Dendritic cell treated with granulocyte-macrophage colony-stimulating factor and Interleukin-4, amounts not matched to agents 40 ng/mL and 50 ng/mL, for 4 days (primary cell): ENCODE measurements around the gene CDH12.
"Not testable (repeated sequence)": the region's sequence is repeated elsewhere in the genome, so short reads cannot be mapped to it uniquely, and the experiment has no call there.

Experiments used
- H3K27ac Mint-ChIP-seq: one replicate; pipeline ENCODE4 v1.8.0; 2022; ENCODE audit warnings: mild to moderate bottlenecking, mixed read lengths
- H3K27me3 Mint-ChIP-seq: one replicate; pipeline ENCODE4 v1.8.0; 2022; ENCODE audit warnings: mild to moderate bottlenecking, mixed read lengths
- H3K36me3 Mint-ChIP-seq: one replicate; pipeline ENCODE4 v1.8.0; 2022; ENCODE audit warnings: low read depth, mixed read lengths
- H3K4me1 Mint-ChIP-seq: one replicate; pipeline ENCODE4 v1.8.0; 2022; ENCODE audit warnings: low read depth, mixed read lengths
- H3K4me3 Mint-ChIP-seq: one replicate; pipeline ENCODE4 v1.8.0; 2022; ENCODE audit warnings: mild to moderate bottlenecking, moderate library complexity, mixed read lengths
- H3K9me3 Mint-ChIP-seq: one replicate; pipeline ENCODE4 v1.8.0; 2022; ENCODE audit warnings: mixed read lengths
- intact Hi-C: fragments of 100-400 bp; cut with micrococcal nuclease; formaldehyde crosslinking; loops from one replicate; pipeline ENCODE4 v1.15.0; 2022

Gene CDH12

GRCh38 chr5:22293147-22293546 lies 560.0 kb downstream of the CDH12 start:
- no peak overlapping the region for H3K27ac Mint-ChIP-seq
- H3K27me3 Mint-ChIP-seq = no peaks in the 10 kb centered on the region
- H3K4me1 Mint-ChIP-seq = no peaks in the 10 kb centered on the region
- peaks cover 38% of the 10 kb centered on the region for H3K9me3 Mint-ChIP-seq
- H3K36me3 Mint-ChIP-seq = no peaks in the 10 kb centered on the region
- no peak overlapping the region for H3K4me3 Mint-ChIP-seq
- intact Hi-C loops = no loop called here

- peaks cover 12% of the 10 kb centered on the region for H3K9me3 Mint-ChIP-seq
- H3K27ac Mint-ChIP-seq = no peak overlapping the region
- no peaks in the 10 kb centered on the region for H3K36me3 Mint-ChIP-seq
- no peak overlapping the region for H3K4me3 Mint-ChIP-seq
- intact Hi-C loops = no loop called here
- H3K27me3 Mint-ChIP-seq = no peaks in the 10 kb centered on the region
- H3K4me1 Mint-ChIP-seq = no peaks in the 10 kb centered on the region
These were observed 575.0 kb downstream of the CDH12 start for GRCh38 chr5:22278164-22278563.

GRCh38 chr5:22277006-22277405 lies 576.1 kb downstream of the CDH12 start:
- H3K27ac Mint-ChIP-seq = no peak overlapping the region
- H3K4me3 Mint-ChIP-seq = no peak overlapping the region
- intact Hi-C loops = no loop called here
- H3K9me3 Mint-ChIP-seq = peaks cover 12% of the 10 kb centered on the region
- no peaks in the 10 kb centered on the region for H3K4me1 Mint-ChIP-seq
- H3K27me3 Mint-ChIP-seq = no peaks in the 10 kb centered on the region
- no peaks in the 10 kb centered on the region for H3K36me3 Mint-ChIP-seq

- H3K36me3 Mint-ChIP-seq, intact Hi-C loops, H3K4me1 Mint-ChIP-seq, H3K27me3 Mint-ChIP-seq, H3K27ac Mint-ChIP-seq, H3K9me3 Mint-ChIP-seq, H3K4me3 Mint-ChIP-seq: not testable (repeated sequence)
These were observed 587.3 kb downstream of the CDH12 start for GRCh38 chr5:22265855-22266254.

GRCh38 chr5:22258139-22258538 lies 595.0 kb downstream of the CDH12 start:
- Mint-ChIP-seq H3K36me3 (no peaks in the 10 kb centered on the region), H3K4me1 (no peaks in the 10 kb centered on the region), H3K27me3 (no peaks in the 10 kb centered on the region), H3K4me3 (no peak overlapping the region), H3K9me3 (no peaks in the 10 kb centered on the region), H3K27ac (no peak overlapping the region)
- intact Hi-C loops = no loop called here

DNA sequence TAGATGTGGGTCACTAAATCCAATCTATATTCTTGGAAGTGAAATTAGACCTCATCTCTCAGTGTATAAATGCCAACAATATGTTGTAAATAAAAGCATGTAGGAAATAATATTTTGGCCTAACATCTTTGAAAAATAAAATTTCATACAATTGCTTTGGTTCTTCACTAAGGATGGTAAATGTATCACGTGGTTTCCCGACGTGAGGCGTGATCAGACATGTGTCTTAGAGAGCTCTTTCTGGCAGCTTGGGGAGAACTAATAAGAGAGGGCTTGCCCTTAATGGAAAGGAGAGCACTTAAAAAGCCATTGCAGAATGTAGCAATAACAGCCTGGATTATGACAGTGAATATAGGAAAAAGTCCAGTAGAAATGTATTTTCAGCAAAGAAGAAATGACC lies 602.6 kb downstream of the CDH12 start:
- no peaks in the 10 kb centered on the region for H3K9me3 Mint-ChIP-seq
- no peak overlapping the region for H3K4me3 Mint-ChIP-seq
- intact Hi-C loops = no loop called here
- no peaks in the 10 kb centered on the region for H3K4me1 Mint-ChIP-seq
- no peak overlapping the region for H3K27ac Mint-ChIP-seq
- H3K36me3 Mint-ChIP-seq = no peaks in the 10 kb centered on the region
- no peaks in the 10 kb centered on the region for H3K27me3 Mint-ChIP-seq

- Mint-ChIP-seq H3K4me1 (no peaks in the 10 kb centered on the region), H3K4me3 (no peak overlapping the region), H3K27me3 (no peaks in the 10 kb centered on the region), H3K36me3 (no peaks in the 10 kb centered on the region), H3K27ac (no peak overlapping the region), H3K9me3 (no peaks in the 10 kb centered on the region)
- intact Hi-C loops = no loop called here
These were observed 603.9 kb downstream of the CDH12 start for GRCh38 chr5:22249209-22249729.

- Mint-ChIP-seq H3K36me3 (no peaks in the 10 kb centered on the region), H3K27me3 (no peaks in the 10 kb centered on the region), H3K9me3 (no peaks in the 10 kb centered on the region), H3K4me3 (no peak overlapping the region), H3K4me1 (no peaks in the 10 kb centered on the region), H3K27ac (no peak overlapping the region)
- intact Hi-C loops = no loop called here
These were observed 607.4 kb downstream of the CDH12 start for GRCh38 chr5:22245770-22246169.

DNA sequence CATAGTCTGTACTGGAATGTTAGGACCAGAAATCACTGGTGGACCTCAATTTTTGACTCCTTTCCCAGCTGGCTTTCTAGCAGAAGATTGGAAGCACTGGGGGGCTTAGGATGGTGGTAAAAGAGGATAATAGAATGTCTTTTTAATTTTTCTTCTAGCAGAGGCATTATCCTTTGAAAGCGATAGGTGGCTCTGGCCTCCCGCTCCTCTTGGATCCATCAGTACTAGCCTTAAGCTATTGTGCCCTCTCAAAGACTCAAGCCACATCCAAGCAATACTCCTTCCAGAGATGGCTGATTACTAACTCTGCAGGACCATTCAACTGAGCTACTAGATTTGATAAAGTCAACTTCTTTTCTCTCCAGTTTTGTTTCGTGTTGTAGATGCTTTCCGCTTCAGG lies 610.6 kb downstream of the CDH12 start:
- Mint-ChIP-seq H3K9me3 (no peaks in the 10 kb centered on the region), H3K4me3 (no peak overlapping the region), H3K36me3 (no peaks in the 10 kb centered on the region), H3K27ac (no peak overlapping the region), H3K4me1 (no peaks in the 10 kb centered on the region), H3K27me3 (no peaks in the 10 kb centered on the region)
- intact Hi-C loops = no loop called here

DNA sequence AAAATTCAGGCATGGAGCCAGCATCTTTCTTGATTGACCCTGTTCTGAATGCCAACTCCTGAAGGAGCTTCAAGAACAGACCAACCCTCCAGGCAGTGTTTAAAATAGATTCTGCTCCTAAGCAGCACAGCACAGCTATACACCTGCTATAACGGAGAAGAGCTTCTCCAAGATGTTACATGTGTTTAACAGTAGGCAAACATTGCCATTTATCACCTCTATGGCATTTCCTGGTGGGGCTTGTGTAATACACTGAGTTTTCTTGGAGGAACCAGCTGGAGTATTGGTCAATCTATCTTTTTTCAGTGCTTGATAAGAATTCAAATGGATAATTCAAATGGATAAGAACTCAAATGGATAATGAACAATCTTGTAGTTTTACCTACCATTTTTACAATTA lies 615.1 kb downstream of the CDH12 start:
- Mint-ChIP-seq H3K27ac (no peak overlapping the region), H3K4me3 (no peak overlapping the region), H3K27me3 (no peaks in the 10 kb centered on the region), H3K36me3 (no peaks in the 10 kb centered on the region), H3K4me1 (no peaks in the 10 kb centered on the region), H3K9me3 (no peaks in the 10 kb centered on the region)
- intact Hi-C loops = no loop called here

GRCh38 chr5:22226423-22226822 lies 626.7 kb downstream of the CDH12 start:
- no peaks in the 10 kb centered on the region for H3K9me3 Mint-ChIP-seq
- H3K4me1 Mint-ChIP-seq = no peaks in the 10 kb centered on the region
- intact Hi-C loops = no loop called here

DNA sequence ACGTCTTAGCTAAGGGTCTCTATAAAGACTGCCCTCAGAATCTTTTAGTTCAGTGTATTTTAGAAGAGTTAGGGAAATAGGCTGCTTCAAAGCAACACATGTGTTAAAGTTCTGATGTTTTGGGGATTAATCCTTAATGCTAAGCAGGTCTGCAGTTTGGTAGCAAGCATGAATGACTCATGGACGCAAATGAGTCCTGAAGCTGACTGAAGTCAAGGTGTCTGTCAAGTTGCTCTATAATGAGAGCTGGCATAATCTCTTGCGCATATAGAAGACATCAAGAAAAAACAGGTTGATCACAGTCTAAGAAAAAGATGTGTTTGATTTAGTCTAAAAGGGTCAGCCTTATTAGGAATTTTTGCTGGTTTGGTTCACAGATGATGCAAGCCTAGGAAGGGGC lies 630.1 kb downstream of the CDH12 start:
- intact Hi-C loops = no loop called here
- Mint-ChIP-seq H3K4me1 (no peaks in the 10 kb centered on the region), H3K9me3 (no peaks in the 10 kb centered on the region), H3K27ac (no peak overlapping the region), H3K36me3 (no peaks in the 10 kb centered on the region), H3K27me3 (no peaks in the 10 kb centered on the region), H3K4me3 (no peak overlapping the region)

More at GRCh38 chr5:22226423-22226822, 626.7 kb downstream of the CDH12 start:
- H3K27me3 Mint-ChIP-seq = no peaks in the 10 kb centered on the region
- H3K36me3 Mint-ChIP-seq = no peaks in the 10 kb centered on the region
- no peak overlapping the region for H3K27ac Mint-ChIP-seq
- H3K4me3 Mint-ChIP-seq = no peak overlapping the region

GRCh38 chr5:22213703-22214495 lies 639.2 kb downstream of the CDH12 start:
- H3K27ac Mint-ChIP-seq, H3K36me3 Mint-ChIP-seq, H3K9me3 Mint-ChIP-seq, intact Hi-C loops, H3K4me3 Mint-ChIP-seq, H3K4me1 Mint-ChIP-seq, H3K27me3 Mint-ChIP-seq: not testable (repeated sequence)

GRCh38 chr5:22212254-22212991 lies 640.7 kb downstream of the CDH12 start:
- H3K27me3 Mint-ChIP-seq, intact Hi-C loops: not testable (repeated sequence)

More at GRCh38 chr5:22212254-22212991, 640.7 kb downstream of the CDH12 start:
- not testable (repeated sequence) for H3K9me3 Mint-ChIP-seq, H3K27ac Mint-ChIP-seq, H3K4me1 Mint-ChIP-seq, H3K36me3 Mint-ChIP-seq, H3K4me3 Mint-ChIP-seq
